GM13976 (cell line): ENCODE results near the gene KLK5.
"Not testable (repeated sequence)": the region's sequence is repeated elsewhere in the genome, so short reads cannot be mapped to it uniquely, and the experiment has no call there.

Source experiments
- DNase-seq: peaks from one replicate; pipeline ENCODE4 v3.0.0; 2012; ENCODE audit warnings: low spot score
- CTCF ChIP-seq: IDR thresholded peaks from 2 replicates; pipeline ENCODE4 v1.5.1; 2012; ENCODE audit warnings: borderline replicate concordance, mild to moderate bottlenecking; ENCODE audit not compliant: insufficient read depth; ENCODE audit errors: extremely low read depth, missing control alignments, control extremely low read depth
- in situ Hi-C: fragments of 300-500 bp; cut with MboI; formaldehyde crosslinking; loops from one replicate; pipeline ENCODE4 v1.12.0; 2022; ENCODE audit warnings: low sequenced_read_pairs, mixed read lengths, inconsistent platforms; ENCODE audit not compliant: unreplicated experiment

KLK5 gene

GRCh38 chr19:50998061-50998460 lies 45.2 kb upstream of the KLK5 start:
- in situ Hi-C loops = no loop called here
- no peak for TF ChIP-seq CTCF

DNA sequence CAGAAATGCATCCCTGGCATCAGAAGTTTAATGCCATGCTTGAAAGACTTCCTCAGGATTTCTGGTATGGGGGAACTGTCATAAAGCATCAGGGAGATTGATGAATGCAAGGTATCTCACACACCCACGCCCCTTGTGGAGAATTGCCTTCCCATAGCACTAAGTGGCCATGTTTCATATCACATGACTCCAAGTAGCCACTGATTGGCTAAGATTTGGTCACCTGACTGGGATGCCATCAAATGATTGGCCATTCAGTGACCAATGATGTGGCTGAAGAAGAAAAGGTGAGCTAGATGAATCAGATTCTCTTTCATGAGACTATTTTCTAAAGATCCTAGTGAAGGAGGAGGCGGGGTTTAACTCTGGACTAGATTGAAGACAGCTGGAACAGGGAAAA lies 41.3 kb upstream of the KLK5 start:
- DNase-seq = no peak
- in situ Hi-C loops = no loop called here
- TF ChIP-seq CTCF = no peak

More at GRCh38 chr19:50998061-50998460, 45.2 kb upstream of the KLK5 start:
- no peak for DNase-seq

GRCh38 chr19:50992666-50993035 lies 39.8 kb upstream of the KLK5 start:
- in situ Hi-C loops = no loop called here
- no peak for DNase-seq
- no peak for TF ChIP-seq CTCF

DNA sequence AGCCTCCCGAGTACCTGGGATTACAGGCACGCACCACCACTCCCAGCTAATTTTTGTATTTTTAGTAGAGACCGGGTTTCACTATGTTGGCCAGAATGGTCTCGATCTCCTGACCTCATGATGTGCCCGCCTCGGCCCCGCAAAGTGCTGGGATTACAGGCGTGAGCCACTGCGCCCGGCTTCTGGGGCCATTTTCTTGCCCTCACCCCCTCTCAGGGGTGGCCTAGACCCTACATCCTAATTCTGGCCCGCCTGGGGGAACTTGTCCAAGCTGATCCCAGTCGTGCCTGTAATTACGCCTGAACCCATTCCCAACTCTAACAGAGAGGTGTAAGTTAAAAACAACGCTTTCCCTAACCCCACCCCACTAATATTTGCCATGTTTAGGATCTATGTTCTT lies 31.6 kb upstream of the KLK5 start:
- in situ Hi-C loops, DNase-seq: not testable (repeated sequence)

DNA sequence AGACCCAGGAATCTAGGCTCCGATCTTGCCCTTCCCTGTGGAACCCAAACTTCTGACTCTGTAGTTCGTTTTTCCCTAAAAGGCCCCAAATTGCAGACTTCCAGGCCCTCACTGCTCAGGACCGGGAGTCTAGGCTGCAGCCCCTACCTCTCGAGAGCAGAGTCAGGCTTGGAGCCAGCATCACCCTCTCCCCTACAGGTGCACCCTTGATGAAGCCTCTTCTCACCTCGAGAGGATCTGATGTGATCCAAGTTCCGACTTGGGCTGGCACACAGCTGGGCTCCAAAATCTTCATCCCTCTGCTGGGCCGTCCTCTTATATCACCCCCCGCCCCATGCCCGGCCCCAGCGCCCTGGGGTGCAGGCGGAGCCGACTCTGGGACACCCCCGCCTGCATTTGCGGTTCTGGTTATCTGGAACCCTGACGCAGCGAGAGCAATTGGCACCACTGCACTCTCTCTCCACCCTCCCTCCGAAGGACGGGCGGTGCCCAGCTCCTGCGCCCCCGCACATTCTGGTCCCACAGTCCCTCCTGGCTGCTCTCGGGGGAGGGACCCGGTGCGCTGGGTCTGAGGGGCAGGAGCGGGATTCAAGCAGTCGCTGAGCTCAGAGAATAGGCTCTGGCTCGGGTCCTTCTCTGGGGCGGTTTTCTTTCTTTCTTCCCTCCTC lies 30.9 kb upstream of the KLK5 start, which contains the start of gene KLK7:
TSS of gene KLK7 (minus strand) at position 293 of the 668 bp plus-strand sequence. CDS start 1,518 bp downstream, outside the sequence.
- in situ Hi-C loops = no loop called here
- DNase-seq = no peak

DNA sequence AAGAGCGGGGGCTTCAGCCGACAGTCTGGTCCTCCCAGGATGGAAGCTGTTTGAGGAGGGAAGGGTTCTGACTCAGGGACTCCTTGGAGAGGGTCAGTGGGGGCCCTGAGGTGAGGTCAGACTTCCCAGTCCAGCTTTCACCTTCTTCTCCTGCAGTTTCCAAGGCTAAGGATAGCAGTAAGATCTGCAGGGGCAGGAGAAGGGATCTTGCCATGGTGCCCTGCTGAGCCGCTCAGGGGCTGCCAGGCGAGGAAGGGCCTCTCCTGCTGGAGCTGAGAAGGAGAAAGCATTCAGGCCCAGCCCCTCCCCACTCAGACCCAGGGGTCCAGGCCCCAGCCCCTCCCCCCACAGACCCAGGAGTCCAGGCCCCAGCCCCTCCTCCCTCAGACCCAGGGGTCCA lies 29.3 kb upstream of the KLK5 start:
- DNase-seq = no peak
- no peak for TF ChIP-seq CTCF
- in situ Hi-C loops = no loop called here

More for the DNA sequence above, 30.9 kb upstream of the KLK5 start, which contains the start of gene KLK7:
- TF ChIP-seq CTCF = no peak

- DNase-seq = no peak
- in situ Hi-C loops = no loop called here
- no peak for TF ChIP-seq CTCF
Observed at GRCh38 chr19:50981587-50982146, 28.8 kb upstream of the KLK5 start.
